CD4-positive, alpha-beta T cell treated with Interleukin-17A for 1 hour (primary cell): ENCODE data around the gene SNURF.
"Not testable (repeated sequence)": the region's sequence is repeated elsewhere in the genome, so short reads cannot be mapped to it uniquely, and the experiment has no call there.

Source experiments
- DNase-seq: peaks from one replicate; pipeline ENCODE4 v3.0.0-alpha.2; 2020

Gene SNURF

GRCh38 chr15:24954783-24955530 is at the start of gene SNURF, which contains the start of gene SNRPN:
Gene SNURF (plus strand): TSS chr15:24954987. CDS start chr15:24955049, 62 bp downstream.
Gene SNRPN (plus strand): TSS chr15:24954987. CDS start chr15:24974454, 19,467 bp downstream.
- DNase-seq = peak; percentile 68

DNA sequence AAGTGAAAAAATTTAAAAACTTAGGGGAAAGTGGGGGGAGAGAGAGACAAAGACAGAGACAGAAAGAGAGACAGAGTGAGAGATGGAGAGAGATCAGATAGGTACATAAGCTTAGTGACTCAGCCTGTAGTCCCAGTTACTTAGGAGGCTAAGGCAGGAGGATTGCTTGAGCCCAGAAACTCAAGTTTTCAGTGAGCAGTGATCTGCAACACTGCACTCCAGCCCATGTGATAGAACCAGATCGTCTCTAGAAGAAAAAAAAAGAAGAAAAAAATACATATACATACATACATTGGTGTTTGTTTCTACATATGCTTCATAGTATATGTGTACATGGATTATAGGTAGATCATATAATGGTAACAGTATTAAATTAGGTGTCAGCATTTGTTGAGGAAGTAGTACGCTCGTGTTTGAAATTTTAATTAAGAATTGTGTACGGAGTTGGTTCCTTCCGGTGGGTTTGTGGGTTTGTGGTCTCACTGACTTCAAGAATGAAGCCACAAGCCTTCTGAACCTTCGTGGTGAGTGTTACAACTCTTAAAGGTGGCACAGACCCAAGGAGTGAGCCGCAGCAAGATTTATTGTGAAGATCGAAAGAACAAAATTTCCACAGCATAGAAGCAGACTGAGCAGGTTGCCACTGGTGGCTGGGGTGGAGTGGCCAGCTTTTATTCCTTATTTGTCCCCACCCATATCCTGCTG is 38.3 kb upstream of the SNURF start:
- no peak for DNase-seq

GRCh38 chr15:24917431-24917830 is 37.4 kb upstream of the SNURF start:
- no peak for DNase-seq

DNA sequence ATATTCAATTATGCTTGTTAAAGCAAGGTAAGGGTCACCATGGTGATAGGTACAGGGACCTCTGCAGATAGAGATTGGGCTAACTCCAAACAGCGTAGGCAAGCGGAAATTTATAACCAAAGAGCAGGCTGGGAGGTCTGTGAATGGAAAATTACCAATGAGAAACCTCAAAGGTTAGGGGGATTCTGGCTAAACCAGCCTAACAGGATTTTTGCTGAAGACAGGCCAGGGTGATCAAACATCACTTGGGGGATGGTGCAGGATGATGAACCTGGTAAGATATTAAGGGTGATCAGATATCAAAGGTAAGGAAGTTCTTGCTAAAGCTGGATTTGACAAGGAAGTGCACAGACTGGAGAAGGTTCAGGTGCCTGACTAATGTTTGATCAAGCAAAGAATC is 35.3 kb upstream of the SNURF start:
- no peak for DNase-seq

GRCh38 chr15:24922781-24923180 is 32.0 kb upstream of the SNURF start:
- DNase-seq = not testable (repeated sequence)

DNA sequence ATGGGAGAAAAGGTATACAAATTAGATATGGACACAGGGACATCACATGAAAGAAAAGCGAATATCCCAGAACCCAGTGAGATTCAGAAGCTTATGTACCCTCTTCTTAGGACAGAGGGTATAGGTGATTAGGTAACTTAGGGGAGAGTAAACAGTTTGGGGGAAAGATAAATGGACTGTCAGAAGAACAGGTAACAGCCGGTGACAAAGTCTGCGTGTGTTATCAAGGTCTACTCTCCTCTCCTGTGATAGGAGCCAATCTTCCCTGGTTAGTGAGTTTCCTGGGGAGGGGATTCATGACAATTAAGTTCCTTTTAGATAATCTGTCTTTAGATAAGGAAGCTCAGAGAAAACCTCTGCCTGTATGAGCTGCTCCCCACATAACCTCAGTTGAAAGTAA is 30.6 kb upstream of the SNURF start:
- no peak for DNase-seq

DNA sequence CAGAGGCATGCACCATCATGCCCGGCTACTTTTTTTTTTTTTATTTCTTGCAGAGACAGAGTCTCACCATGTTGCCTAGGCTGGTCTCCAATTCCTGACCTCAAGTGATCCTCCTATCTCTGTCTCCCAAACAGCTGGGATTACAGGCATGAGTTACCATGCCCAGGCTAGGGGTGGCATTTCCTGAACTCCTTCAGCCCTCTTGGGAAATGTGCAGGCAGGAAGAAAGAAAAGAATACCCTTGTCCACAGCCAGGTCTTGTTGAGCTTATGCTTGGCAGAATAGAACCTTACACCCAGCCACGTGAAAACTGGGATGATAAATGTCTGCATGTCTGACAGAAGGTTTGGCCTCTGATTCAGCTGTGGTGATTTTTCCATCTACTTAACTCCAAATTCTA is 30.2 kb upstream of the SNURF start:
- no peak for DNase-seq

GRCh38 chr15:24931874-24932732 is 22.7 kb upstream of the SNURF start:
- DNase-seq = not testable (repeated sequence)

- DNase-seq = no peak
Measured at GRCh38 chr15:24933716-24934115, 21.1 kb upstream of the SNURF start.

DNA sequence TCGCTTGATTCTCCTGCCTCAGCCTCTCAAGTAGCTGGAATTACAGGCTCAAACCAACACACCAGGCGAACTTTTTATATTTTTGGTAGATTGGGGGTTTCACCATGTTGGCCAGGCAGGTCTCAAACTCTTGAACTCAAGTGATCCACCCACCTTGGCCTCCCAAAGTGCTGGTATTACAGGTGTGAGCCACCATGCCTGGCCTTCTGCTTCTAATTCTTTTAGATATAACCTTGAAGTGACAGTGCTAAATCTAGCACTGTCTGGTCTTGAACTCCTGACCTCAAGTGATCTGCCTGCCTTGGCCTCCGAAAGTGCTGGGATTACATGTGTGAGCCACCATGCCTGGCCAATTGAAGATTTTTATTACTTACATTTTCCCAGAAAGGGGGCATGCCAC is 16.6 kb upstream of the SNURF start:
- not testable (repeated sequence) for DNase-seq

DNA sequence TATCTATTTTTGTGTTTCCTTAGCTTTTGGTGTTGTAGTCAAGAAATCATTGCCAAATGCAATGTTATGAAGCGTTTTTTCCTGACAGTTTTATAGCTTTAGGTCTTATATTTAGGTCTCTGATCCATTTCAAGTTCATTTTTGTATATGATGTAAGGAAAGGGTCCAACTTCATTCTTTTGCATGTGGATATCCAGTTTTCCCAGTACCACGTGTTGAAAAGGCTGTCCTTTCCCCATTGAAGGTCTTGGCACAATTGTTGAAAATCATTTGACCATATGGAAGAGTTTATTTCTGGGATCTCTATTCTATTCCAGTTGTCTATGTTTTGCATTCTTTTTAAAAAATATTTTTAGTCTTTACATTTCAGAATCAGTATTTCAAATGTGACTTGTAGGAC is 14.6 kb upstream of the SNURF start:
- no peak for DNase-seq

- DNase-seq = no peak
Measured at GRCh38 chr15:24943361-24943760, 11.4 kb upstream of the SNURF start.

DNA sequence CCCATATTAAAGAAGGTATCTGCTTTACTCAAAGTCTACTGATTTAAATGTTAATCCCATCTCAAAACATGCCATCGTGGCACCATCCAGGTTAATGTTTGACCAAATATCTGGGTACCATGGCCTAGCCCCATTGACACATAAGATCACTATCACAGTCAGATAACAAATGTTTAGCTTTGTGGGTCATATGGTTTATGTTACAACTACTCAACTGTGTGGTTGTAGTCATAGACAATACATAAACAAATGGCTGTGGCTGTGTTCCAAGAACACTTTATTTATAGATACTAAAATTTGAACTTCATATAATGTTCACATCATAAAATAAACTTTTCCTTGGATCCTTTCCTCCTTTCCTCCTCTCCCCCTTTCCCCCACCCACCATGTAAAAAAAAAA is 9.8 kb upstream of the SNURF start:
- no peak for DNase-seq

DNA sequence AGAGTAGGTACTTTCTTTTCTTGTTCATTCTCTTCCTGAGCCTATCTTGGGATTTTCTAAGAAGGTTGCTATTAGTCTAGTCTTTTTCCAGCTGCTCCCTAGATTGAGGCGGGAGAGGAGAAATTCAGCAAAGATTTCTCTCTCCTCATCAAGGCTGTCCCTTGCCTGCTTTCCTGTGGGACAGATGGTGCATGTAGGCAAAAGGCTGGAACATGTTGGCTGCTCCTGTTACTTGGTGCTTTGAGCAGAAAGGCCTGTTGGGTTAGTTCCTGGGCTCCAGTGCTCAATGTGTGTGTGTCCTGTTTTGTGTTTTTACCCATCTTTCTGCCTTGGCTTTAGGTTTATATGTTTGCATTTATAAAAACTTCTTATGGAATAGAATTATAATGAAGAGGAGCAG is 9.1 kb upstream of the SNURF start:
- DNase-seq = no peak

GRCh38 chr15:24948495-24948894 is 6.3 kb upstream of the SNURF start:
- no peak for DNase-seq

DNA sequence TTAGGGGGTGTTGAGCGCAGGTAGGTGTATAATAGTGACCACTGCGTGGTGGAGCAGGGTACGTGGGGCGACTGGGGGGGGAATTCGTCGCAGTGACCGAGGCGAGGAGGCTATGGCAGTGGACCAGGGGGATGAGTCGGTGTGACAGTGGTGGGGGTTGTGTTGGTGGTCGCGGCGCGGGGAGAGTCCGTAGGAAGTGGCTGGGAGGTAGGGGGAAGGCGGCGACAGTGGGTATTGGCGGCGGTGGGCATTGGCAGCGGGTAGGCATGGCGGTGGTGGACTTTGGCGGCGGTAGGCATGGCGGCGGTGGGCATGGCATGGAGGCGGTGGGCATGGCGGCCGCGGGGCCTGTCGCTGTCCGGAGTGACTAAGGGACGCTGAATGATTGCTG is 739 bp downstream of the SNURF start:
- DNase-seq = peak; percentile 31

DNA sequence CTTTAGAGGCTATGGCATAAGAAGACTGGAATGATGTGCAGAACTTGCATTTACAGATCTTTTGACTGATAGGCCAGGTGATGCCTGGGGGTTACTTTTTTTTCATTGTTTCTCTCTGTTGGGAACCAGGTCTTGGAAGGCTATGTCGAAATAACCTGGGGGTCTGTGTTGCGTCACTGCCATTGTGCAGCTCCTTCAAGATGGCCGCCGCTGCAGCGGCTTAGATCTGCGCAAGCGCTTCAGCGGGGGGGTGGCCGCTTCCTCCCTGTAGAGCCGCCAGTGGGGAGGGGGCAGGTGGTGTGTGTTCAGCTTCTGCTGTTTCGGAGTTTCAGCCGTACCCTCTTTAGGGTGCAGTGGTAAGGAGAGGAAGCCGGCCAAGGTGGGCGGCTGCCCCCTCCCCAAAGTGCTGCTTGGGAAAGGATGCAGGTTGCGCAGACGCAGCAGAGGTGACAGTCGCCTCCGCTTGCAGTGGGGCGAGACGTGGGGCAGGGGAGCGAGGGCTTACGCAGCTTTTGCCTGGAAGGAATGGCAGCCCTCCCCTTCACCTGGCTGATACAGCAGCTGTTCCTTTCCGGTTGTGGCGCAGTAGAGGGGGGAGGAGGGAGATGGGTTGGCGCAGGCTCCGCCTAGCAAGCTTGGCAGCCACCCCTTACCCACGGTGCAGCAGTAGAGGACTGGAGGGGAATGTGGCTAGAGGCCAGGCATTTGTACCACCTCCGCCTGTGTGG is 1.5 kb downstream of the SNURF start:
- peak; percentile 84 for DNase-seq

DNA sequence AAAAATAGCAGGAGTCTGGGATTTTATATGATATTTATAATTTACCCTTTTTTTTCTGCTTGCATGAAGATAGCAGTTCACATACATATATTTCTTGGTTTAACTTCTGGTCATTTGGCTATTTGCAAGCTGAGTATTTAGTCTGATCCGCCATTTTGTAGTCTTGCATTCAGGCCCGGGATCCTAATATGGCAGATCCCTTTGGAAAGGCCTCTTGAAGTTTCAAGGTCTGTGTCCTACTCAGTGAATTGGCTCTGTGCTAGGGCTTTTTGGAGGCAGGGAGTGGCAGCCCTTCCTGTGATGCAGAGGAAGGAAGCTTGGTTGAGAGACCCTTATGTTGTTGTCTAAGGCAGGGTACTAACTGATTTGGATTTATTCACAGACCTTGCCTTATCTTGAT is 2.9 kb downstream of the SNURF start:
- no peak for DNase-seq

GRCh38 chr15:24961967-24962366 is 7.2 kb downstream of the SNURF start:
- DNase-seq = no peak

GRCh38 chr15:24962880-24963279 is 8.1 kb downstream of the SNURF start:
- DNase-seq = no peak

GRCh38 chr15:24966364-24967103 is 11.7 kb downstream of the SNURF start:
- no peak for DNase-seq

GRCh38 chr15:24971052-24971451 is 16.3 kb downstream of the SNURF start:
- DNase-seq = no peak
